ENCODE measurements around the gene SPEG. TPM values are rescaled to one million over a fixed set of nuclear protein-coding genes. Genes with fewer than 3 reads are reported as not detected.

Gene SPEG
- total and polyA plus RNA-seq, 2 of the 13 experiments (the other 11 are each of a cell fraction or from before 2014, with no cell fraction given): 0.18 to 0.24 TPM

DNA sequence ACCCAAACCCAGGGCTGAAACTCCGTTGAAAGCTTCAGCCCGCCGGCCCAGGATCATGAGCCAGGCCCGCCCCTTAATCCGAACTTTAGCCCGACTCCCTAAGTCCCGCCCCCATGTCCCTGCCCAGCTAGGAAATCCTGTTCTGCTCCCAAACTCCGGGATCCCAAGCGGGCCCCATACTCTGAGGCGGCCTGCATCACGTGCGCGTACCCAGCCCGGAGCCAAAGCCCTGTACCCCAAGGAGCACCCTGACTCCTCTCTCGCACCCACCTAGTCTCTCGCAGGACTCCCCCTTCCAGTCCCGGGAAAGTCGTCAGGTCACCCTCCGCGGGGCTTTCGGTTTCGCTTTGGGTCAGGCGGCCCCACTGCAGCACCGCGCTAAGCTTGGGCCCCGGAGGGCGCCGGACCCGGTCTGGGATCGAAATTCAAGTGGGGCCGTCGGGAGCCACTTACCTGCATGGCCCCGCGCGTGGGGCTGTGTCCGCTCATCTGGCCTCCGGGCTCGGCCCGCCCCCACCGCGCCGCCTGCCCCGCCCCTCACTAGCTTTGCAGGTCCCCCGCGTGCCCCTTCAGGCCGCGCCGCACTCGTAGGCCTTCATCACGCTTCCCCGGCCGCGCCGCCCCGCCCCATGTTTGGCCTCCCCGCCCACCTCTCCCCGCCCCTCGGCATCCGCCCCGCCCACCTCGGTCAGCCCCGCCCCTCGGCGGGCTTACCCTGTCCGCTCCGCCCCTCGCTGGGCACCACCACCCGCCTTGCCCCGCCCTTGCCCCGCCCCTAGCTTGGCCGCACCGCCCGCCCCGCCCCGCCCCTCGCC lies 47.1 kb upstream of the SPEG start, which contains the start of gene DNPEP (continued):
- no peak for TF ChIP-seq WIZ (CRISPR knock-in tag; IDR thresholded peaks at IDR 0.05)
- TF ChIP-seq ZFP41 (CRISPR knock-in tag; IDR thresholded peaks at IDR 0.05; ENCODE audit: borderline replicate concordance): 0 out of 2 replicates have a peak, but pooled peaks have one; percentile 66
- peak; percentile 41; the same call in 1 of the 2 replicates for TF ChIP-seq THRA (CRISPR knock-in tag; IDR thresholded peaks at IDR 0.05; ENCODE audit: borderline replicate concordance)
- no peak for TF ChIP-seq HOXA9 (CRISPR knock-in tag; IDR thresholded peaks at IDR 0.05; ENCODE audit: borderline replicate concordance)
- TF ChIP-seq KAT2B (IDR thresholded peaks at IDR 0.05; ENCODE audit: borderline replicate concordance, low read depth, low read length): no peak
- TF ChIP-seq RBFOX2 (IDR thresholded peaks at IDR 0.05; ENCODE audit: low read depth, low read length): peak; percentile 82
- TF ChIP-seq, protein P1, sequence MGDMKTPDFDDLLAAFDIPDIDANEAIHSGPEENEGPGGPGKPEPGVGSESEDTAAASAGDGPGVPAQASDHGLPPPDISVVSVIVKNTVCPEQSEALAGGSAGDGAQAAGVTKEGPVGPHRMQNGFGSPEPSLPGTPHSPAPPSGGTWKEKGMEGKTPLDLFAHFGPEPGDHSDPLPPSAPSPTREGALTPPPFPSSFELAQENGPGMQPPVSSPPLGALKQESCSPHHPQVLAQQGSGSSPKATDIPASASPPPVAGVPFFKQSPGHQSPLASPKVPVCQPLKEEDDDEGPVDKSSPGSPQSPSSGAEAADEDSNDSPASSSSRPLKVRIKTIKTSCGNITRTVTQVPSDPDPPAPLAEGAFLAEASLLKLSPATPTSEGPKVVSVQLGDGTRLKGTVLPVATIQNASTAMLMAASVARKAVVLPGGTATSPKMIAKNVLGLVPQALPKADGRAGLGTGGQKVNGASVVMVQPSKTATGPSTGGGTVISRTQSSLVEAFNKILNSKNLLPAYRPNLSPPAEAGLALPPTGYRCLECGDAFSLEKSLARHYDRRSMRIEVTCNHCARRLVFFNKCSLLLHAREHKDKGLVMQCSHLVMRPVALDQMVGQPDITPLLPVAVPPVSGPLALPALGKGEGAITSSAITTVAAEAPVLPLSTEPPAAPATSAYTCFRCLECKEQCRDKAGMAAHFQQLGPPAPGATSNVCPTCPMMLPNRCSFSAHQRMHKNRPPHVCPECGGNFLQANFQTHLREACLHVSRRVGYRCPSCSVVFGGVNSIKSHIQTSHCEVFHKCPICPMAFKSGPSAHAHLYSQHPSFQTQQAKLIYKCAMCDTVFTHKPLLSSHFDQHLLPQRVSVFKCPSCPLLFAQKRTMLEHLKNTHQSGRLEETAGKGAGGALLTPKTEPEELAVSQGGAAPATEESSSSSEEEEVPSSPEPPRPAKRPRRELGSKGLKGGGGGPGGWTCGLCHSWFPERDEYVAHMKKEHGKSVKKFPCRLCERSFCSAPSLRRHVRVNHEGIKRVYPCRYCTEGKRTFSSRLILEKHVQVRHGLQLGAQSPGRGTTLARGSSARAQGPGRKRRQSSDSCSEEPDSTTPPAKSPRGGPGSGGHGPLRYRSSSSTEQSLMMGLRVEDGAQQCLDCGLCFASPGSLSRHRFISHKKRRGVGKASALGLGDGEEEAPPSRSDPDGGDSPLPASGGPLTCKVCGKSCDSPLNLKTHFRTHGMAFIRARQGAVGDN (CRISPR knock-in tag; IDR thresholded peaks at IDR 0.05): peak; percentile 90
- peak; percentile 50 for TF ChIP-seq SP2 (CRISPR knock-in tag; IDR thresholded peaks at IDR 0.05)
- no peak for TF ChIP-seq SP140L (CRISPR knock-in tag; IDR thresholded peaks at IDR 0.05; ENCODE audit: borderline replicate concordance)
- peak; percentile 64 for TF ChIP-seq TBX2 (CRISPR knock-in tag; IDR thresholded peaks at IDR 0.05; ENCODE audit: borderline replicate concordance)
- peak; percentile 59; the same call in 1 of the 2 replicates for TF ChIP-seq RXRA (CRISPR knock-in tag; IDR thresholded peaks at IDR 0.05)
- peak; percentile 56; the same call in 1 of the 2 replicates for TF ChIP-seq ZNF564 (CRISPR knock-in tag; IDR thresholded peaks at IDR 0.05)
- no peak for TF ChIP-seq ZNF318 (CRISPR knock-in tag; IDR thresholded peaks at IDR 0.05)
- no peak for TF ChIP-seq NFE2L2 (IDR thresholded peaks at IDR 0.05; ENCODE audit: low read length)
- TF ChIP-seq DPF2 (CRISPR knock-in tag; IDR thresholded peaks at IDR 0.05; ENCODE audit: borderline replicate concordance, low read depth): no peak
